Thymus (tissue), 11 donors: Measurements from ENCODE around the gene EXOC4. TPM values are rescaled to one million over a fixed set of nuclear protein-coding genes. Genes with fewer than 3 reads are reported as not detected.

ENCODE experiments used
- DNase-seq, 9 donors: peaks; one replicate each; pipeline ENCODE4 v3.0.0-alpha.2; 2013; ENCODE audit warnings: low spot score in 9 of 9, low read depth in 6 of 9, missing footprints in 1 of 9
- H3K27ac ChIP-seq, 2 donors: one replicate each; pipeline ENCODE4 v1.5.1; 2013; ENCODE audit warnings: control low read depth in 1 of 2, low read depth in 1 of 2, low read length in 1 of 2, mild to moderate bottlenecking in 1 of 2, moderate library complexity in 1 of 2
- H3K27me3 ChIP-seq, 2 donors: one replicate each; pipeline ENCODE4 v1.5.1; 2013; ENCODE audit warnings: low read length in 1 of 2; ENCODE audit not compliant: control insufficient read depth in 2 of 2, insufficient read depth in 1 of 2
- H3K36me3 ChIP-seq, 2 donors: one replicate each; pipeline ENCODE4 v1.5.1; 2013; ENCODE audit warnings: low read length in 1 of 2, mild to moderate bottlenecking in 1 of 2, moderate library complexity in 1 of 2; ENCODE audit not compliant: control insufficient read depth in 2 of 2, insufficient read depth in 2 of 2
- H3K4me1 ChIP-seq, 2 donors: one replicate each; pipeline ENCODE4 v1.5.1; 2013; ENCODE audit warnings: low read length in 2 of 2; ENCODE audit not compliant: control insufficient read depth in 2 of 2, insufficient read depth in 2 of 2
- H3K4me3 ChIP-seq, 2 donors: one replicate each; pipeline ENCODE4 v1.5.1; 2013; ENCODE audit warnings: low read length in 2 of 2, control low read depth in 1 of 2, mild to moderate bottlenecking in 1 of 2
- H3K9me3 ChIP-seq, 2 donors: one replicate each; pipeline ENCODE4 v1.5.1; 2013; ENCODE audit warnings: low read length in 1 of 2, mild to moderate bottlenecking in 1 of 2; ENCODE audit not compliant: control insufficient read depth in 2 of 2, insufficient read depth in 1 of 2
- WGBS: extraction: QIAGEN DNeasy Blood & Tissue Kit; methylation state at CpG from one replicate; pipeline ENCODE4 v1.1.7; 2013; 5-methylcytosine and 5-hydroxymethylcytosine counted together
- polyA plus RNA-seq: library from polyadenylated mRNA; stranded (reverse); fragments of 200-250 nt; gene quantifications from one replicate; pipeline ENCODE4 v1.2.3, GENCODE V29; 2013
- total RNA-seq: library from RNA; stranded (reverse); fragments of 120-200 nt; gene quantifications from one replicate; pipeline ENCODE4 v1.2.4, GENCODE V29; 2013
- donor health status: healthy.

EXOC4 gene
- total and polyA plus RNA-seq, 2 donors = 25.5 to 51.2 TPM

GRCh38 chr7:133550145-133550544 is 297.3 kb downstream of the EXOC4 start:
- DNase-seq = no peak
- Histone ChIP-seq H3K27ac (no peak overlapping the region), H3K4me3 (no peak overlapping the region), H3K27me3 (no peaks in the 10 kb centered on the region), H3K36me3 (no peaks in the 10 kb centered on the region), H3K9me3 (no peaks in the 10 kb centered on the region), H3K4me1 (peaks cover 0 to 9% of the 10 kb centered on the region in 2 donors)
- WGBS = 96% methylated on average over 3 of the region's 3 CpGs

GRCh38 chr7:133550811-133551210 is 297.9 kb downstream of the EXOC4 start:
- H3K9me3 ChIP-seq = no peaks in the 10 kb centered on the region
- H3K27me3 ChIP-seq = no peaks in the 10 kb centered on the region
- no peak overlapping the region for H3K4me3 ChIP-seq
- peaks cover 0 to 9% of the 10 kb centered on the region in 2 donors for H3K4me1 ChIP-seq
- no peak overlapping the region for H3K27ac ChIP-seq
- H3K36me3 ChIP-seq = no peaks in the 10 kb centered on the region
- over 99% methylated on average over 4 of the region's 4 CpGs for WGBS
- DNase-seq = no peak

GRCh38 chr7:133551466-133551865 is 298.6 kb downstream of the EXOC4 start:
- Histone ChIP-seq H3K36me3 (no peaks in the 10 kb centered on the region), H3K9me3 (no peaks in the 10 kb centered on the region), H3K4me1 (peaks cover 0 to 9% of the 10 kb centered on the region in 2 donors), H3K4me3 (no peak overlapping the region), H3K27me3 (no peaks in the 10 kb centered on the region), H3K27ac (no peak overlapping the region)
- 97% methylated on average over 4 of the region's 4 CpGs for WGBS
- no peak for DNase-seq

DNA sequence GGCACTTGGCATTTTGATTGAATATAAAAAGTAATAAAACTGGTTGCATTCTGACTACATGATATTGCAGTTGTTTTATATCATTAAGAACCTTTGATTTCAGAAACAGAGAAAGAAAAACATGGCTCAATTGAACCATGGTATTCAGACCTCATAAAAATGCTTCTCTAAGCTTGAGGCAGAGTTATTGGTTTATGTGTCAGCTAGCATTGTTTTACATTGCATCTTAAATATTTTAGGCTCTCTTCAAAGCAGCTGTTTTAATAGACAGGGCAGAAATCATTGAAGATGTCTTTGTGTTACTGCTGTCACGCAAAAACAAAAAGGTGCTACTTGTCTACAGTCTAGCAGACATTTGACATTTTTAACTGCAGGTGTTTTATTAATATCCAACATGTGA is 299.2 kb downstream of the EXOC4 start:
- Histone ChIP-seq H3K27ac (no peak overlapping the region), H3K4me1 (peaks cover 0 to 9% of the 10 kb centered on the region in 2 donors), H3K4me3 (no peak overlapping the region), H3K9me3 (no peaks in the 10 kb centered on the region), H3K27me3 (no peaks in the 10 kb centered on the region), H3K36me3 (no peaks in the 10 kb centered on the region)
- no peak for DNase-seq
- WGBS = 99% methylated on average over 1 of the region's 1 CpG

DNA sequence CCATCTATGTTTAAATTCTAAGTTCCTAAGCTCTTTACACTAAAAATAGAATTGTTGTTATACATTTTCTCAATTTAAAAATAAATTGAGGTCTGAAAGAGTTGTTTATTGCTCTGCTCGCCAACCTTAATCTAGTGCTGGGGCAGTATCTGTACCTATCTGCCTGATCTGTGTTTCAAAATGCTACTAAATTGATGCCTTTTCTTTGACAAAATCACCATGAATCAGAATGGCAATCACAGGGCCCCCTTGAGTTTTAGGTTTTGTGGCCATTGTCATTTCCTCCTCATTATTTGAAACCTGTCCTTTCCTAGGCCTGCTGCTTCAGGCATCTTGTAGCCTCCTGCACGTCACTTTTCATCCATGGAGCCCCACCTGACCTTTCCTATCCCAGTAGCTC is 301.5 kb downstream of the EXOC4 start:
- H3K27ac ChIP-seq = no peak overlapping the region
- no peaks in the 10 kb centered on the region for H3K4me1 ChIP-seq
- no peak for DNase-seq
- H3K27me3 ChIP-seq = no peaks in the 10 kb centered on the region
- H3K4me3 ChIP-seq = no peak overlapping the region
- 98% methylated on average over 2 of the region's 2 CpGs for WGBS
- no peaks in the 10 kb centered on the region for H3K9me3 ChIP-seq
- no peaks in the 10 kb centered on the region for H3K36me3 ChIP-seq

GRCh38 chr7:133556048-133556447 is 303.2 kb downstream of the EXOC4 start:
- DNase-seq = no peak
- H3K4me1 ChIP-seq = no peaks in the 10 kb centered on the region
- no peak overlapping the region for H3K4me3 ChIP-seq
- H3K9me3 ChIP-seq = no peaks in the 10 kb centered on the region
- H3K36me3 ChIP-seq = no peaks in the 10 kb centered on the region
- no peak overlapping the region for H3K27ac ChIP-seq
- no peaks in the 10 kb centered on the region for H3K27me3 ChIP-seq
- 50% methylated on average over 2 of the region's 2 CpGs for WGBS

DNA sequence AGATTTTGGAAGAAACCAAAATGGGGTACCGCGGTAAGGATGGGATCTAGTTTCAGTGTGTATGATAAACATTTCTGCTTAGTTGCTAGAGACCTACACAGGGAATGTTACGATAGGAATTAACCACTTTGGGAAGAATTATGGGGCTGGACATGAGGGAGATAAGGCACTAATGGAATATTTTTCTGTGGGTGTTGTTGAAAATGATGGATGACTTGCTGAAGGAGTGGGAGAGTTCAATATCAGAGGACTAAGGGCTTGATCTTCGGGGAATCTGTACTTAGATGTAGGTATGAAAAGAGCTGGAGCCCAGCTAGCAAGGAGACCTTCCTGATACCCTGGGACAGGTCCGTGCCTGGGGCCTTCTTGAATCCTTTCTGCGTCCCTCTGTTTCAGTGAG is 303.7 kb downstream of the EXOC4 start:
- WGBS = over 99% methylated on average over 6 of the region's 6 CpGs
- no peak for DNase-seq
- Histone ChIP-seq H3K9me3 (no peaks in the 10 kb centered on the region), H3K4me1 (no peaks in the 10 kb centered on the region), H3K27me3 (no peaks in the 10 kb centered on the region), H3K4me3 (no peak overlapping the region), H3K27ac (no peak overlapping the region), H3K36me3 (no peaks in the 10 kb centered on the region)

- DNase-seq = no peak
- Histone ChIP-seq H3K27me3 (no peaks in the 10 kb centered on the region), H3K36me3 (no peaks in the 10 kb centered on the region), H3K27ac (no peak overlapping the region), H3K9me3 (no peaks in the 10 kb centered on the region), H3K4me3 (no peak overlapping the region), H3K4me1 (peaks cover 2 to 7% of the 10 kb centered on the region in 2 donors)
- WGBS = 94% methylated on average over 2 of the region's 2 CpGs
These were observed 308.0 kb downstream of the EXOC4 start for GRCh38 chr7:133560900-133561299.

- no peak overlapping the region for H3K4me3 ChIP-seq
- H3K4me1 ChIP-seq = peaks cover 2 to 7% of the 10 kb centered on the region in 2 donors
- WGBS = 96% methylated on average over 3 of the region's 3 CpGs
- no peak overlapping the region for H3K27ac ChIP-seq
- no peaks in the 10 kb centered on the region for H3K36me3 ChIP-seq
- H3K9me3 ChIP-seq = no peaks in the 10 kb centered on the region
- no peaks in the 10 kb centered on the region for H3K27me3 ChIP-seq
- DNase-seq = no peak
These were observed 308.5 kb downstream of the EXOC4 start for GRCh38 chr7:133561396-133561795.

DNA sequence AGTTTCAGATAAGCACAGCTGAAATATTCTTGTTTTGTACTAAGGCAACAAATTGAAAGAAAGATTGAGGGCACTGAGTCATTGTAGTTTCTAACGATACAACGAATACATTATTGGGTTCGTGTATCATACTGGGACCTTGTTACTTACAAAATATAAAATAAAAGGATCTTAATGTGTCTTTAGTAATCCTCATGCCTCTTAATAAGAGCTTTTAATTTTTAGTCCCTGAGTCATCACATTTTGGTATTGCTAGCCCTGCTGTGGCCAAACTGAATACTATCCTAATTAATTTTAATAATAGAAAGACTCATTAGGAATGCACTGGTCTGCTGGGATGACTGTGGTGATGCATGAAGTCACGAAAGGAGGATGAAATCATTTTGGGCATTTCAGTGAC is 309.7 kb downstream of the EXOC4 start:
- H3K27me3 ChIP-seq = no peaks in the 10 kb centered on the region
- H3K9me3 ChIP-seq = no peaks in the 10 kb centered on the region
- no peaks in the 10 kb centered on the region for H3K36me3 ChIP-seq
- H3K27ac ChIP-seq = peak overlapping the region in 1 of 2 donors; percentile 11
- H3K4me3 ChIP-seq = no peak overlapping the region
- H3K4me1 ChIP-seq = peaks cover 2 to 7% of the 10 kb centered on the region in 2 donors
- DNase-seq = no peak
- 98% methylated on average over 4 of the region's 4 CpGs for WGBS
